Activated CD4-positive, alpha-beta T cell treated with anti-CD3 and anti-CD28 coated beads for 1 hour (primary cell): Measurements from ENCODE around the gene USP3.
"Not testable (repeated sequence)": the region's sequence is repeated elsewhere in the genome, so short reads cannot be mapped to it uniquely, and the experiment has no call there.

Experiments used
- DNase-seq: peaks from one replicate; pipeline ENCODE4 v3.0.0-alpha.2; 2020

Gene USP3

GRCh38 chr15:63478243-63478642, 26.1 kb upstream of the USP3 start:
- no peak for DNase-seq

GRCh38 chr15:63480441-63480821, 24.0 kb upstream of the USP3 start:
- no peak for DNase-seq

GRCh38 chr15:63481105-63481810, 23.1 kb upstream of the USP3 start:
- DNase-seq: no peak

GRCh38 chr15:63482874-63483323, 21.5 kb upstream of the USP3 start:
- no peak for DNase-seq

- DNase-seq: no peak
These were observed 20.6 kb upstream of the USP3 start for GRCh38 chr15:63483521-63484371.

GRCh38 chr15:63484433-63485186, 19.8 kb upstream of the USP3 start:
- no peak for DNase-seq

- peak; percentile 81 for DNase-seq
These were observed 17.2 kb upstream of the USP3 start for GRCh38 chr15:63487076-63487757.

GRCh38 chr15:63487758-63488397, 16.5 kb upstream of the USP3 start:
- not testable (repeated sequence) for DNase-seq

- DNase-seq: no peak
These were observed 15.9 kb upstream of the USP3 start for GRCh38 chr15:63488398-63488960.

GRCh38 chr15:63489352-63489751, 15.0 kb upstream of the USP3 start:
- DNase-seq: no peak

GRCh38 chr15:63490345-63491034, 13.9 kb upstream of the USP3 start:
- DNase-seq: no peak

- DNase-seq: no peak
These were observed 13.1 kb upstream of the USP3 start for GRCh38 chr15:63491116-63491827.

- no peak for DNase-seq
These were observed 12.4 kb upstream of the USP3 start for GRCh38 chr15:63491979-63492378.

- DNase-seq: no peak
These were observed 11.8 kb upstream of the USP3 start for GRCh38 chr15:63492541-63493077.

GRCh38 chr15:63493436-63493835, 11.0 kb upstream of the USP3 start:
- no peak for DNase-seq

GRCh38 chr15:63494408-63494807, 10.0 kb upstream of the USP3 start:
- no peak for DNase-seq

- no peak for DNase-seq
These were observed 9.1 kb upstream of the USP3 start for GRCh38 chr15:63495343-63495742.

GRCh38 chr15:63495780-63496488, 8.5 kb upstream of the USP3 start:
- DNase-seq: no peak

- DNase-seq: peak; percentile 52
These were observed 6.5 kb upstream of the USP3 start for GRCh38 chr15:63497642-63498467.
